IMR-90 (cell line): ENCODE measurements around the gene TMED4. TPM values are rescaled to one million over a fixed set of nuclear protein-coding genes. Genes with fewer than 3 reads are reported as not detected.

Source experiments
- CTCF ChIP-seq: conservative IDR thresholded peaks from 2 replicates; pipeline ENCODE4 v1.5.1; 2012; ENCODE audit warnings: mild to moderate bottlenecking, low read depth, low read length, improper control_type of control experiment
- NFE2L2 ChIP-seq: fragments of 150-350 bp; IDR thresholded peaks from 2 replicates; pipeline ENCODE4 v1.6.1; 2016; ENCODE audit warnings: low read depth, mild to moderate bottlenecking, low read length
- RFX5 ChIP-seq: IDR thresholded peaks from 2 replicates; pipeline ENCODE4 v1.8.0; 2012; ENCODE audit warnings: low read depth, mild to moderate bottlenecking, low read length, moderate library complexity
- polyA plus RNA-seq, 3 experiments: library from polyadenylated mRNA; depleted of rRNA; stranded (reverse); fragments of >200 nt; gene quantifications; 2 replicates each; pipeline ENCODE4 v1.2.3, GENCODE V29; 2012; ENCODE audit warnings: low replicate concordance in 1 of 3
- total RNA-seq: library from RNA; depleted of rRNA; stranded (reverse); fragments of >200 nt; gene quantifications from 2 replicates; pipeline ENCODE4 v1.2.3, GENCODE V29; 2012

Gene TMED4
- total and polyA plus RNA-seq, 2 of the 4 experiments (the other 2 are of a cell fraction), result 58.6 to 92.7 TPM

GRCh38 chr7:44607141-44608068, 25.4 kb upstream of the TMED4 start (continued):
- TF ChIP-seq CTCF (no peak), NFE2L2 (no peak), RFX5 (no peak)
